IMR-90 (cell line): ENCODE results near the gene NMRK2. TPM values are rescaled to one million over a fixed set of nuclear protein-coding genes. Genes with fewer than 3 reads are reported as not detected.

Source experiments
- ATAC-seq: fragments of 200-7000 bp; cut with Tn5 transposase; 2 replicates; pipeline ENCODE4 v1.9.1; 2020; ENCODE audit warnings: low read depth, mild to moderate bottlenecking, moderate library complexity
- BruUV-seq: library from RNA; stranded (reverse); fragments of 400-500 nt; replicated peaks from 2 replicates; lab custom pipeline; 2021; lab: Mats Ljungman, UMichigan
- CTCF ChIA-PET: fragments of 300-600 bp; formaldehyde crosslinking; extraction: SDS; loops from one replicate; lab custom pipeline; 2021; ENCODE audit warnings: antibody characterized with exemption; lab: Yijun Ruan, JAX
- POLR2A ChIA-PET: fragments of 300-600 bp; sonication (Branson Sonifier 250); formaldehyde crosslinking; loops from one replicate; lab custom pipeline; 2022; ENCODE audit warnings: antibody characterized with exemption; ENCODE audit not compliant: unreplicated experiment; lab: Charles Lee
- DNase-seq: peaks from one replicate; pipeline ENCODE4 v3.0.0; 2013
- H2AFZ ChIP-seq: replicated peaks from 2 replicates; pipeline ENCODE3; 2013; ENCODE audit warnings: low read length, mild to moderate bottlenecking; ENCODE audit not compliant: poor library complexity
- H2AK5ac ChIP-seq: 2 replicates; pipeline ENCODE4 v1.6.1; 2013; ENCODE audit warnings: low read depth, low read length, inconsistent platforms
- H2AK9ac ChIP-seq: replicated peaks from 2 replicates; pipeline ENCODE3; 2013; ENCODE audit warnings: mild to moderate bottlenecking, low read depth, low read length, moderate library complexity; ENCODE audit not compliant: poor library complexity
- H2BK120ac ChIP-seq: 2 replicates; pipeline ENCODE4 v1.6.1; 2013; ENCODE audit warnings: low read depth, low read length, inconsistent platforms
- H2BK15ac ChIP-seq: 3 replicates; pipeline ENCODE4 v1.6.1; 2013; ENCODE audit warnings: low read depth, low read length, inconsistent platforms
- H2BK20ac ChIP-seq: 2 replicates; pipeline ENCODE4 v1.6.1; 2013; ENCODE audit warnings: low read depth, mild to moderate bottlenecking, inconsistent platforms, low read length, moderate library complexity
- H2BK5ac ChIP-seq: 2 replicates; pipeline ENCODE4 v1.6.1; 2013; ENCODE audit warnings: mild to moderate bottlenecking, low read depth, low read length, inconsistent platforms; ENCODE audit not compliant: poor library complexity, severe bottlenecking
- H3K14ac ChIP-seq: replicated peaks from 2 replicates; pipeline ENCODE4 v1.6.1; 2013; ENCODE audit warnings: low read depth, low read length, inconsistent platforms
- H3K18ac ChIP-seq: 2 replicates; pipeline ENCODE4 v1.6.1; 2013; ENCODE audit warnings: low read depth, low read length, control low read depth
- H3K23ac ChIP-seq: 2 replicates; pipeline ENCODE4 v1.6.1; 2013; ENCODE audit warnings: low read depth, low read length, inconsistent platforms
- H3K27ac ChIP-seq: 2 replicates; pipeline ENCODE4 v1.5.1; 2013; ENCODE audit warnings: mild to moderate bottlenecking, control low read depth, low read length; ENCODE audit not compliant: insufficient read depth
- H3K27me3 ChIP-seq: 2 replicates; pipeline ENCODE4 v1.6.1; 2013; ENCODE audit warnings: low read length; ENCODE audit not compliant: control insufficient read depth, insufficient read depth
- H3K36me3 ChIP-seq: 2 replicates; pipeline ENCODE4 v1.6.1; 2013; ENCODE audit warnings: low read length, mixed read lengths; ENCODE audit not compliant: control insufficient read depth, insufficient read depth
- H3K4ac ChIP-seq: 2 replicates; pipeline ENCODE4 v1.6.1; 2013; ENCODE audit warnings: low read depth, low read length, inconsistent platforms
- H3K4me1 ChIP-seq: 2 replicates; pipeline ENCODE4 v1.6.1; 2013; ENCODE audit warnings: low read length, mixed read lengths; ENCODE audit not compliant: control insufficient read depth, insufficient read depth
- H3K4me2 ChIP-seq: 2 replicates; pipeline ENCODE4 v1.6.1; 2013; ENCODE audit warnings: low read depth, mild to moderate bottlenecking, control low read depth, low read length, moderate library complexity
- H3K4me3 ChIP-seq: 2 replicates; pipeline ENCODE4 v1.5.1; 2013; ENCODE audit warnings: low read depth, mild to moderate bottlenecking, control low read depth, low read length, moderate library complexity; ENCODE audit not compliant: insufficient read depth
- H3K56ac ChIP-seq: 2 replicates; pipeline ENCODE4 v1.6.1; 2013; ENCODE audit warnings: low read length, inconsistent platforms; ENCODE audit not compliant: insufficient read depth; ENCODE audit errors: extremely low read depth
- H3K79me1 ChIP-seq, 2 experiments: 2 replicates each; pipeline ENCODE4 v1.6.1; 2013; ENCODE audit warnings: low read length in 2 of 2, inconsistent platforms in 1 of 2, low read depth in 1 of 2
- H3K9ac ChIP-seq: 2 replicates; pipeline ENCODE4 v1.6.1; 2013; ENCODE audit warnings: low read depth, low read length, control low read depth
- H3K9me1 ChIP-seq: 2 replicates; pipeline ENCODE4 v1.6.1; 2013; ENCODE audit warnings: low read length, inconsistent platforms; ENCODE audit not compliant: insufficient read depth
- H3K9me3 ChIP-seq: 2 replicates; pipeline ENCODE4 v1.6.1; 2013; ENCODE audit warnings: low read length; ENCODE audit not compliant: control insufficient read depth, insufficient read depth
- H4K20me1 ChIP-seq: 2 replicates; pipeline ENCODE4 v1.6.1; 2013; ENCODE audit warnings: low read length, inconsistent platforms; ENCODE audit not compliant: insufficient read depth
- H4K5ac ChIP-seq: 2 replicates; pipeline ENCODE4 v1.6.1; 2013; ENCODE audit warnings: mild to moderate bottlenecking, low read depth, low read length, control low read depth
- H4K8ac ChIP-seq, 2 experiments: 2 replicates each; pipeline ENCODE4 v1.6.1; 2013; ENCODE audit warnings: low read depth in 2 of 2, low read length in 2 of 2, control low read depth in 1 of 2, inconsistent platforms in 1 of 2
- H4K91ac ChIP-seq: 2 replicates; pipeline ENCODE4 v1.6.1; 2013; ENCODE audit warnings: low read depth, low read length, inconsistent platforms; ENCODE audit not compliant: insufficient read depth
- BHLHE40 ChIP-seq: fragments of 150-350 bp; IDR thresholded peaks from 2 replicates; pipeline ENCODE4 v1.6.1; 2016; ENCODE audit warnings: mild to moderate bottlenecking, low read depth, low read length
- CEBPB ChIP-seq: IDR thresholded peaks from 2 replicates; pipeline ENCODE4 v1.6.1; 2012; ENCODE audit warnings: low read depth, low read length, improper control_type of control experiment
- CHD1 ChIP-seq: IDR thresholded peaks from 2 replicates; pipeline ENCODE4 v1.6.1; 2012; ENCODE audit warnings: low read depth, low read length, improper control_type of control experiment
- FOS ChIP-seq: fragments of 150-350 bp; IDR thresholded peaks from 2 replicates; pipeline ENCODE4 v1.6.1; 2016; ENCODE audit warnings: low read depth, low read length
- MAZ ChIP-seq: IDR thresholded peaks from 2 replicates; pipeline ENCODE4 v1.6.1; 2012; ENCODE audit warnings: low read depth, mild to moderate bottlenecking, low read length, improper control_type of control experiment, moderate library complexity, borderline replicate concordance
- MXI1 ChIP-seq: IDR thresholded peaks from 2 replicates; pipeline ENCODE4 v1.6.1; 2012; ENCODE audit warnings: low read depth, mild to moderate bottlenecking, low read length, moderate library complexity, borderline replicate concordance
- NFE2L2 ChIP-seq: fragments of 150-350 bp; IDR thresholded peaks from 2 replicates; pipeline ENCODE4 v1.6.1; 2016; ENCODE audit warnings: low read depth, mild to moderate bottlenecking, low read length
- POLR2A ChIP-seq: IDR thresholded peaks from 2 replicates; pipeline ENCODE4 v1.6.1; 2012; ENCODE audit warnings: mild to moderate bottlenecking, low read depth, low read length
- RAD21 ChIP-seq: IDR thresholded peaks from 2 replicates; pipeline ENCODE4 v1.6.1; 2012; ENCODE audit warnings: low read length, improper control_type of control experiment
- RCOR1 ChIP-seq: IDR thresholded peaks from 2 replicates; pipeline ENCODE4 v1.6.1; 2012; ENCODE audit warnings: mild to moderate bottlenecking, low read length, improper control_type of control experiment; ENCODE audit not compliant: insufficient replicate concordance
- RFX5 ChIP-seq: IDR thresholded peaks from 2 replicates; pipeline ENCODE4 v1.8.0; 2012; ENCODE audit warnings: low read depth, mild to moderate bottlenecking, low read length, moderate library complexity
- SMC3 ChIP-seq: fragments of 150-350 bp; IDR thresholded peaks from 2 replicates; pipeline ENCODE4 v1.6.1; 2016; ENCODE audit warnings: low read depth, mild to moderate bottlenecking, antibody characterized with exemption, low read length, moderate library complexity
- WGBS, 2 experiments: methylation state at CpG; one replicate each; pipeline versions ENCODE4 v1.1.5 to v1.1.7; 2013; ENCODE audit warnings: missing lambda C conversion rate in 2 of 2; ENCODE audit not compliant: insufficient read length in 1 of 2; ENCODE audit errors: extremely low coverage in 2 of 2; 5-methylcytosine and 5-hydroxymethylcytosine counted together
- dilution Hi-C: fragments of 300-500 bp; cut with HindIII; formaldehyde crosslinking; loops from one replicate; pipeline ENCODE4 v1.14.3; 2018; ENCODE audit warnings: low sequenced_read_pairs; ENCODE audit not compliant: unreplicated experiment
- in situ Hi-C: fragments of 300-500 bp; cut with MboI; formaldehyde crosslinking; loops from 3 replicates; pipeline ENCODE4 v1.14.3; 2019; ENCODE audit warnings: low sequenced_read_pairs, inconsistent platforms, mixed read lengths
- intact Hi-C: fragments of 100-400 bp; cut with micrococcal nuclease; formaldehyde crosslinking; loops from 2 replicates; pipeline ENCODE4 v1.10.0; 2022
- polyA plus RNA-seq, 3 experiments: library from polyadenylated mRNA; depleted of rRNA; stranded (reverse); fragments of >200 nt; gene quantifications; 2 replicates each; pipeline ENCODE4 v1.2.3, GENCODE V29; 2012; ENCODE audit warnings: low replicate concordance in 1 of 3
- total RNA-seq: library from RNA; depleted of rRNA; stranded (reverse); fragments of >200 nt; gene quantifications from 2 replicates; pipeline ENCODE4 v1.2.3, GENCODE V29; 2012
- TF ChIP-seq, protein P1 (sequence below): conservative IDR thresholded peaks from 2 replicates; pipeline ENCODE4 v1.5.1; 2012; ENCODE audit warnings: mild to moderate bottlenecking, low read depth, low read length, improper control_type of control experiment
- TF ChIP-seq, protein P2 (sequence below): fragments of 150-350 bp; IDR thresholded peaks from 2 replicates; pipeline ENCODE4 v1.6.1; 2017; ENCODE audit warnings: mild to moderate bottlenecking, antibody characterized with exemption, low read length, low read depth
- TF ChIP-seq, protein P3 (sequence below): fragments of 150-350 bp; IDR thresholded peaks from 2 replicates; pipeline ENCODE4 v1.6.1; 2016; ENCODE audit warnings: low read depth, mild to moderate bottlenecking, low read length, moderate library complexity, borderline replicate concordance

Gene NMRK2
- total and polyA plus RNA-seq, 2 of the 4 experiments (the other 2 are of a cell fraction) = not detected

DNA sequence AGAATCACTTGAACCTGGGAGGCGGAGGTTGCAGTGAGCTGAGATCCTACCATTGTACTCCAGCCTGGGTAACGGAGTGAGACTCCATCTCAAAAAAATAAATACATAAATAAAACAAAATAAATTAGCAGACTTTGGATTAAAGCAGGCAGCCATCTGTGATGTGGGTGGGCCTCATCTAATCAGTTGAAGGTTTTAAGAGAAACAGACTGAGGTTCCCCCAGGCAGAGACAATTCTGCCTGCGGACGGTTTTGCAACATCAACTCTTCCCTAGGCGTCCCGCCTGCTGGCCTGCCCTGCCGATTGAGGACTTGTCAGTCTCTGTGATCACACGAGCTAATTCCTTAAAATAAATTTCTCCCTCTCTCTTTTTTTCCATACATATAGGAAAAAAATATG lies 28.6 kb upstream of the NMRK2 start:
- ATAC-seq (no peak), DNase-seq (no peak)
- ChIA-PET POLR2A (no interaction called here), CTCF (no interaction called here)
- Histone ChIP-seq H3K23ac (no peak overlapping the region), H3K9me3 (no peaks in the 10 kb centered on the region), H4K8ac (no peak overlapping the region), H3K27ac (no peak overlapping the region), H3K14ac (no peak overlapping the region), H4K91ac (no peak overlapping the region), H4K5ac (no peak overlapping the region), H2AK5ac (no peak overlapping the region), H3K4me1 (no peaks in the 10 kb centered on the region), H3K18ac (no peak overlapping the region), H3K56ac (no peak overlapping the region), H2BK15ac (no peak overlapping the region), H3K79me1 (no peaks in the 10 kb centered on the region), H2BK20ac (no peak overlapping the region), H3K4me3 (no peak overlapping the region), H3K9me1 (no peaks in the 10 kb centered on the region), H2BK120ac (no peak overlapping the region), H3K4ac (no peak overlapping the region), H2AK9ac (no peak overlapping the region), H2BK5ac (no peak overlapping the region), H3K36me3 (no peaks in the 10 kb centered on the region), H4K20me1 (no peaks in the 10 kb centered on the region), H3K27me3 (no peaks in the 10 kb centered on the region; the same call in 1 of the 2 replicates), H3K9ac (no peak overlapping the region), H2AFZ (no peak overlapping the region), H3K4me2 (no peak overlapping the region)
- intact Hi-C loops = no loop called here
- no CpG with 5 or more reads among the region's 8 CpGs for WGBS, 2 experiments
- BruUV-seq = no TSS peak
- in situ Hi-C loops = no loop called here
- dilution Hi-C loops = no loop called here
- no peak for TF ChIP-seq CHD1
- no peak for TF ChIP-seq RAD21
- TF ChIP-seq RCOR1 = no peak
- TF ChIP-seq CEBPB = no peak
- TF ChIP-seq, protein P1, sequence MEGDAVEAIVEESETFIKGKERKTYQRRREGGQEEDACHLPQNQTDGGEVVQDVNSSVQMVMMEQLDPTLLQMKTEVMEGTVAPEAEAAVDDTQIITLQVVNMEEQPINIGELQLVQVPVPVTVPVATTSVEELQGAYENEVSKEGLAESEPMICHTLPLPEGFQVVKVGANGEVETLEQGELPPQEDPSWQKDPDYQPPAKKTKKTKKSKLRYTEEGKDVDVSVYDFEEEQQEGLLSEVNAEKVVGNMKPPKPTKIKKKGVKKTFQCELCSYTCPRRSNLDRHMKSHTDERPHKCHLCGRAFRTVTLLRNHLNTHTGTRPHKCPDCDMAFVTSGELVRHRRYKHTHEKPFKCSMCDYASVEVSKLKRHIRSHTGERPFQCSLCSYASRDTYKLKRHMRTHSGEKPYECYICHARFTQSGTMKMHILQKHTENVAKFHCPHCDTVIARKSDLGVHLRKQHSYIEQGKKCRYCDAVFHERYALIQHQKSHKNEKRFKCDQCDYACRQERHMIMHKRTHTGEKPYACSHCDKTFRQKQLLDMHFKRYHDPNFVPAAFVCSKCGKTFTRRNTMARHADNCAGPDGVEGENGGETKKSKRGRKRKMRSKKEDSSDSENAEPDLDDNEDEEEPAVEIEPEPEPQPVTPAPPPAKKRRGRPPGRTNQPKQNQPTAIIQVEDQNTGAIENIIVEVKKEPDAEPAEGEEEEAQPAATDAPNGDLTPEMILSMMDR = no peak
- TF ChIP-seq MXI1 = no peak
- TF ChIP-seq POLR2A = no peak
- TF ChIP-seq, protein P2, sequence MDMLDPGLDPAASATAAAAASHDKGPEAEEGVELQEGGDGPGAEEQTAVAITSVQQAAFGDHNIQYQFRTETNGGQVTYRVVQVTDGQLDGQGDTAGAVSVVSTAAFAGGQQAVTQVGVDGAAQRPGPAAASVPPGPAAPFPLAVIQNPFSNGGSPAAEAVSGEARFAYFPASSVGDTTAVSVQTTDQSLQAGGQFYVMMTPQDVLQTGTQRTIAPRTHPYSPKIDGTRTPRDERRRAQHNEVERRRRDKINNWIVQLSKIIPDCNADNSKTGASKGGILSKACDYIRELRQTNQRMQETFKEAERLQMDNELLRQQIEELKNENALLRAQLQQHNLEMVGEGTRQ = no peak
- TF ChIP-seq FOS = no peak
- TF ChIP-seq MAZ = no peak
- TF ChIP-seq SMC3 = no peak
- no peak for TF ChIP-seq NFE2L2
- TF ChIP-seq BHLHE40 = no peak
- TF ChIP-seq, protein P3, sequence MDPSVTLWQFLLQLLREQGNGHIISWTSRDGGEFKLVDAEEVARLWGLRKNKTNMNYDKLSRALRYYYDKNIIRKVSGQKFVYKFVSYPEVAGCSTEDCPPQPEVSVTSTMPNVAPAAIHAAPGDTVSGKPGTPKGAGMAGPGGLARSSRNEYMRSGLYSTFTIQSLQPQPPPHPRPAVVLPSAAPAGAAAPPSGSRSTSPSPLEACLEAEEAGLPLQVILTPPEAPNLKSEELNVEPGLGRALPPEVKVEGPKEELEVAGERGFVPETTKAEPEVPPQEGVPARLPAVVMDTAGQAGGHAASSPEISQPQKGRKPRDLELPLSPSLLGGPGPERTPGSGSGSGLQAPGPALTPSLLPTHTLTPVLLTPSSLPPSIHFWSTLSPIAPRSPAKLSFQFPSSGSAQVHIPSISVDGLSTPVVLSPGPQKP = no peak
- no peak for TF ChIP-seq RFX5
